Activated CD8-positive, alpha-beta memory T cell treated with anti-CD3 and anti-CD28 coated beads, Interleukin-2, amount 50 U/mL, for 1 hour (primary cell): ENCODE data around the gene TXNRD2.
A peak's percentile ranks its signal among the peaks of the same experiment; 100 is the strongest.

ENCODE experiments used
- DNase-seq: peaks from one replicate; pipeline ENCODE4 v3.0.0-alpha.2; 2020; ENCODE audit errors: extremely low read depth

Gene TXNRD2

DNA sequence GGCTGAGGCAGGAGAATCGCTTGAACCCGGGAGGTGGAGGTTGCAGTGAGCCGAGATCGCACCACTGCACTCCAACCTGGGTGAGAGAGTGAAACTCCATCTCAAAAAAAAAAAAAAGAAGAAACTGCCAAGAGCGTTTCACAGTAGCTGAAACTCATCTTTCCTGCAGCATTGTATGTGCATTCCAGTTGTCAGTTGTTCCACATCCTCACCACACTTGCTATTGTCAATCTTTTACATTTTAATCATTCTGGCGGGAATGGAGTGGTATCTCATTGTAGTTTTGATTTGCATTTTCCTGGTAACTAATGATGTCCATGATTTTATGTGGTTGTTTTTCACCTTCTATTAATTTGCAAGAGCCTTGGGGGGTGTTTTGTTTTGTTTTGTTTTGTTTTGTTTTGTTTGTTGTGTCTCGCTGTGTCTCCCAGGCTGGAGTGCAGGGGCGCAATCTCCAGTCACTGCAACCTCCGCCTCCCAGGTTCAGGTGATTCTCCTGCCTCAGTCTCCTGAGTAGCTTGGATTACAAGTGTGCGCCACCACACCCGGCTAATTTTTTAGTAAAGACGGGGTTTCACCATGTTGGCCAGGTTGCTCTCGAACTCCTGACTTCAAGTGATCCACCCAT is 78.9 kb downstream of the TXNRD2 start:
- DNase-seq = no peak

DNA sequence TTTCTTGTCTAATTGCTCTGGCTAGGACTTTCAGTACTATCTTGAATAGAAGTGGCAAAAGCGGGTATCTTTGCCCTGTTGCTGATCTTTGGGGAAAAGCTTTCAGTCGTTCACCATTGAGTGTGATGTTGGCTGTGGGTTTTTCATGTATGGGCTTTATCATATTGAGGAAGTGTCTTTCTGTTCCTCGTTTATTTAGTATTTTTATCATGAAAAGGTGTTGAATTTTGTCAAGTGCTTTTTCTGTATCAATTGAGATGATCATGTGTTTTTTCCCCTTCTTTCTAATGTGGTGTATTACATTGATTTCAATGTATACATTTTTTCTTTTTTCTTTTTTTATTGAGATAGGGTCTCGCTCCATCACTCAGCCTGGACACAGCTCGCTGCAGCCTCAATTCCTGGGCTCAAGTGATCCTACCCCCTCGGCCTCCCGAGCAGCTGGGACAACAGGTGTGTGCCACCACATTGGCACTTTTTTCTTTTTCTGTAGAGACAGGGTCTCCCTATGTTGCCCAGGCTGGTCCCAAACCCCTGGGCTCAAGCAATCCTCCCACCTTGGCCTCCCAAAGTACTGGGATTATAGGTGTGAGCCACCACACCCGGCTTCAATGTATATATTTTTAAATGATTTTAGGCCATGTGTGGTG is 81.6 kb downstream of the TXNRD2 start:
- no peak for DNase-seq

DNA sequence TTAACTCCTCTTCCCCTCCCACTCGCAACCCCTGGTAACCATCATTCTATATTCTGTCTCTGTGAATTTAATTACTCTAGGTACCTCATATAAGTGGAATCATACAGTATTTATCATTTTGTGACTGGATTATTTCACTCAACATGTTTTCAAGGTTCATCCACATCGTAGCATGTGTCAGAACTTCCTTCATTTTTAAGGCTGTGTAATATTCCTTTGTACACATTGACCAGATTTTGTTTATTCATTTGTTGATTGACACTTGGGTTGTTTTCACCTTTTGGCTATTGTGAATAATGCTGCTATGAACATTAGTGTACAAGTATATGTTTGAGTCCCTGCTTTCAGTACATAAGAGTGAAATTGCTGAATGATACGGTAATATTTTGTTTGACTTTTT is 84.2 kb downstream of the TXNRD2 start:
- DNase-seq = no peak

DNA sequence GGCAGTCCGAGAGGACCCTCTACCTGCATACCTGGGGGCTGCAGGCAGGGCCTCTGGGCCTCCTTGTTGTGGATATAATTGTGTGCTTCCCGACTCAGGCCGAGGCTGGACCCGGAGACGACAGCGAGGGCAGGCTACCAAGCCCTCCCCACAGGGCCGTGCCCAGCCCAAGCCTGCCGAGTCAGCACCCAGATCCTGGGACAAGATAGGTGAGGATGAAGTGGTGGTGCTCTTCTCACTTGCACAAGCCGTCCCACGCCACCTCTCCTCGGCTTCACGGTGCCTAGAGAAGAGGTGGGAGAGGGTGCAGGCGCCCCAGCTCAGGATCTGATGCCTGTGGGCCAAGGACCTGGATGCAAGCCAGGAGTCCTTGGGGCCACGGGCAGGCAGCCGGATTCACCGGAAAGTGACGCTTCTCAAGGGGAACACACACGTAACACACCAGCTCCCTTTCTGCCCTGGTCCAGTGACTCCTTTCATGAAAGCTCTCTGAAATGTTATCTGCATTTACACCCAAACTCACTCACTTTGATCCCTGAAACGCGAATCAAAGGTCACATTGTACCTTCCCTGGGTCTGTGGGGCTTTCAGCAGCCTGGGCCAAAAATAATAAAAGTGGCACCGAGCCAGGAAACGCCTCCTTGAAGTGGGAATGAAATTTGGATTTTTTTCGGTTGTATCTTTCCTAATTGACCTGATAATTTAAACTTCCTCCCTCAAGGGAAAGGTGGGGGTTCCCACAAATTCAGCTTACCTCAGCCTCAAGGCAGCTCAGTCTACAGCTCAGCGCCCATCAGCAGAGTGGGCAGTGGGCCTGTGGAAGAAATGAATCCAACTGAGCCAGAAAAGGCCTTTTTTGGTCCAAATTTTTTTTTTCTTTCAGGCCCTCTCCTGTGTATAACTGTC is 85.9 kb downstream of the TXNRD2 start:
- DNase-seq = no peak

GRCh38 chr22:19854778-19855503 is 86.7 kb downstream of the TXNRD2 start, which contains the start of the genes GNB1L and RTL10:
Gene GNB1L, minus strand, starts transcription at chr22:19854874. Its CDS starts 33,519 bp downstream, at chr22:19821355.
Gene RTL10, minus strand, starts transcription at chr22:19854874. Its CDS starts 2,613 bp downstream, at chr22:19852261.
- peak; percentile 69 for DNase-seq

DNA sequence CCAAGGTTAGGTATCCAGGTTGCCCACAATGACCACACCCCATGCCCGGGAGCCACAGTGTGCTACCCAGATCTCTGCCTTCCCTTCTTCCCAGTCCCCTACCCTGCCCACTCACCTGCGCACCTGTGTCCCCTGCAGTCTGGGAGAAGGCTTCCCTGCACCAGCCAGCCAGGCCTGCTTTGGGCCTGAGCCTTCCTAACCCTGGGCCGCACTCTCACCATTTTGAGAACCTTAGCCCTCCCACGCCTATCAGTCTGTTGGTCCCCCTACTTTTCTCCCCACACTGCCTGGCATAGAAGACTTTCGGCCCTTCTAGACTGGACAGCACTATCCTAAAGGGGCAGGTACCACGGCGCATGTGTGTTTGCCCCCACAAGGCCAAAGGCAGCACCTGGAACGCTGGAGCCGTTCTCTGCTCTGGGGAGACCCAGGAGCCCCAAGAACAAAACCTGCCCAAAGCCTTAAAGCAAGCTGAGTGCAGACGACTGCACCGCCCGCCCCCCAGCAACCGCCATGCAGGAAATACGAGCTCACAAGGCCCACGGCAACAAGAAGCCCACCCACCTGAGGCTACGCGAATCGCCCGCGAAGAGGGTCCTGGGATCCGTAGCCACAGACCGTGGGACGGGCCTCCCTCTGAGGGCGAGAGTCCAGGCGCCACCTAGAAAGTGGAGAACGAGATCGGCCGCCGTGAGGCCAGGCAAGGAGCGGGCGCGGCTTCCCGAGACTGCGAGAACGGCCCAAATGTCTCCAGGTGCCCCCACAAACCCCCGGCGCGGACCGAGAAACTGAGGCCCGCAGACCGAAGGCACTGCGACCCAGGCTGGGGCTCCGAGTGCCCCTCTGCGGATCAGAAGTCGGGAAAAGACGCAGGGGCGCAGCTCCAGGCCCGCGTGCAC is 87.5 kb downstream of the TXNRD2 start:
- no peak for DNase-seq

DNA sequence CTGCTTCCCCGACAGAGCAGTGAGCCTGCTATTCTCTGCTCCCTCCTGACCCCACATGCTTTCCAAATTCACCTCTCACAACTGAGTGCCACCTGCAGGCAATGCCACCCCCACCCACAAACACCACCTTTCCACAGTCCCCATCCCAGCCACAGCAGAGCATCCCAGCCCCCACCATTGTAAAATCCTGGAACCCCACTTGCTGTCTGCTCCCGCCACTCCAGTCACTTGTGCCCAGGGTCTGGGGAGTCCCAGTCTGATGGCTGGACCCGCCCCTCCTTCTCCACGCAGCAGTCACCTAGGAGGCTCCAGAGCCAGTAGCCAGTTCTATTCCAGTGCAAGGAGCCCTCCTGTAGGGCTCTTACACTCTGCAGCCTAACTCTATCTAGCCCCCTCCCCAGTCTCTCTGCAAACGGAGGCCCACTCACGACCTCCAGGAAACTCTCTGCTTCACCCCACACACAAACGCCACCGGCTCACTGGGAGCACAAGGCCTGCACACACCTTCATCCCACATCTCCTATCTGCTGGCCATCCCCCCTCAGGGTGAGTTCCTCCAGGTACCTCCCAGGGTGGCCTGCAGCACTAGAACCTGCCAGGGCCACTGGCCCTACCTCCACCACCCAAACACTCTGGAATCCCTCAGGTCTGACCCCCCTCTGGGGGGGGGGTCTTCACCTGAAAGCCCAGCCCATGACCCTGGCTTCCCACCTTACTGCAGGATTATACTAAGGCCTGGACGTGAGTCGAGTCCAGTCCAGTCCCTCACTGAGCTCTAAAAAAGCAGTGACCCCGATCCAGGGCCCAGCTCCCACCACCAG is 88.3 kb downstream of the TXNRD2 start:
- DNase-seq = no peak

DNA sequence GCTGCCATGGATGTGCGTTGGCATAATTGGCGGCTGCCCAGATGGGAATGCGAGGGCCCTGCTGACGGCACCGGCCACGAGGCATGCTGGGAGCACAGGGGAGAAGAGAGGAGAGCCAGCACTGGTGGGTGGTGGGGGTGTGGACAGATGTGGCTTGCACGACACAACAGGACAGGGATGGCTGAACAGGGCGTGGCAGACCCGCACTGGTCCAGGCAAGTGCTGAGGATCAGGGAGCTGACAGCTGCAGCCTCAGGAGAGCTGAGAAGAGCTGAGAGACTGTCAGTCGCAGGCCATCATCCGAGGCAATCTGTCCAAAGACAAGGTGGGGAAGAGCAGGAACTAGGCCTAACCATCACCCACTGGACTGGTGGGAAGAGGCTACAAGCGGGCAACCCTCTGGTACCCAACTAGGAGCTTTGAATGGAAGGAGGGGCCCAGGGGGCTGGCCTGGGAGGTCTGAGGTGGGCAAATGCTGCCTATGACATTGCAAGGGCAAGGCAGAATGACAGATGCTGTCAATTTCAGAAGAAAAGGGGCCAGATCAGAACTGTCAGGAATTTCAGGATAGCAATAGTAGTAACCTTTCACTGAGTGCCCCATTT is 89.3 kb downstream of the TXNRD2 start:
- no peak for DNase-seq

DNA sequence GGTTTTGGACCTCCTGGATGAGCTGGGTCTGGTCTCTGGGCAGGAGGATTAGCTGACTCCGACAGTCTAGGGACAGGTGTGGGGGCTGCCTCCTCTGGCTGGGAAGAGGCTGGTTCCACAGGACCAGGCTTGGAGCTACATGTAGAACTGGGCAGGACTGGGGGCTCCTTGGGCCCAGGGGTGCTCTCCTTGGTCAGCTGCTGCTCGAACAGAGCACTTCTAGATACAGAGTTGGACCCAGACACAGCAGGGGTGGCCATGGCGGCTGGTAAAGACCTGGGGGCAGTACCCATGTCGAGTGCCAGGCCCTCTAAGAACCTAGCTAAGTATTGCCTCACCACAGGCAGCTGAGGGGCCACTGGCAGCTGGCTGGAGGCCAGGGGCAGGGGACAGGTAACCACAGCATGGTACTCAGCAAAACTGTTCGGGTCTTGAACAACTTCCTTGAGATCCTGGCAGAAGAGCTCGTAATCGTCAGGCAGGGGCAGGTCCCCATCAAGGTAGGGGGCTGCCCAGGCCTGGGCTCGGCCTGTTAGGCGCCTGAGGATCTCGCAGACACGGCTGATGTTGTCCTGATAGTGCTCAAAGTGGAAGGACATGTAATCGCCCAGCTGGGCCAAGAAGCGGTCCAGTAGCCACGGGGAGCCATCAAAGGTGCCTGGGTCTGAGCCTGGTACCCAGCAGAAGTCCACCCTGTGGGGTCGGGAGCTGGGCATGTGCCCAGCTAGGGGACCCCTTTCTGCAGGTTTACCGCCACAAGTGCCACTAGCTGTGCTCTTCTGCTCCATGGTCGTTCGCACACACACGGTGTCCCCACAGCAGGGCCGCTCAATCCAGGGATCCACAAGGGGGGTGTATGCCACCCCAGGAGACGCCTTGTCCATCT is 90.1 kb downstream of the TXNRD2 start:
- DNase-seq = no peak

- no peak for DNase-seq
These were observed 90.9 kb downstream of the TXNRD2 start for GRCh38 chr22:19850763-19851109.

- no peak for DNase-seq
These were observed 91.5 kb downstream of the TXNRD2 start for GRCh38 chr22:19849835-19850762.

GRCh38 chr22:19848298-19849224 is 93.1 kb downstream of the TXNRD2 start:
- DNase-seq = no peak

DNA sequence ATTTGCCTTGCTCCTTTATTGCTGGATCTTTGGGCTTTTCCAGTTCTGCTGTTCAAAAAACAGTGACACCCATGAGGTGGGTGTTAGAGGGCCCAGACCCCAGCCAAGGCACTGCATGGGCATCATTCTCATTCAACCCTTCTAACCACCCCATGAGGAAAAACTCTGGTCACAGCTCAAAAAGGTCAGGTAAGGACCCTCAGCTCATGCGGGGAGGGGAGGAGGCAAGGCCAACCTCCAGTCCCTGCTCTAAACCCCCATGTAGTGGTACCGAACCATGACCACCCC is 94.3 kb downstream of the TXNRD2 start:
- no peak for DNase-seq

DNA sequence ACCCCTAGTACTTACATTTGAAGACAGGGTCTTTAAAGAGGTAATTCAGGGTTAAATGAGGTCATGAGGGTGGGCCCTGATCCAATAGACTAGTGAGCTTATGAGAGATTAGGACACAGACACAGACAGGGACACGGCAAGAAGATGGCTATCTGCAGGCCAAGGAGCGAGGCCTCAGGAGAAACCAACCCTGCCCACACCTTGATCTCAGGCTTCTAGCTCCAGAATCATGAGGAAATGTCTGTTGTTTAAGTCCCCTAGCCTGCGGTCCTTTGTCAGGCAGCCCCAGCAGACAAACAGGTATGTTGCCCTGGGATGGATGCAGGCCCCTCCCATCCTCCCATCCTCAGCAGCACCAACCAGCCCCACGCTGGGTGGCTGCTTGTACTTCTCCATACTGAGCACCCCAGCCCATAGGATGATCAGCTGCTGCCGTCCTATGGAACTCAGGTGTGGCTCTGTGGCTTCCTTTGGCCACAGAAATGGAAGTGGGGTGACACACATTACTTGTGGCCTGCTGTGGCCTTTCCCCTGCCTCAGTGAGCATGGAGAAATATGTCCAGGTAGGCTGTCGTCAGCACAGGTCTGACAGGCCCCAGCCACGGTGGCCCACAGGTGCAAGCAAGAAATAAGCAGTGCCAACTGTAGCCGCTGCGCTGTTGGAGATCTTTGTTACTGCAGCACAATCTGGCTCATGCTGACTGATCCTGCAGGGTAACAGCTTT is 94.8 kb downstream of the TXNRD2 start:
- DNase-seq = no peak

DNA sequence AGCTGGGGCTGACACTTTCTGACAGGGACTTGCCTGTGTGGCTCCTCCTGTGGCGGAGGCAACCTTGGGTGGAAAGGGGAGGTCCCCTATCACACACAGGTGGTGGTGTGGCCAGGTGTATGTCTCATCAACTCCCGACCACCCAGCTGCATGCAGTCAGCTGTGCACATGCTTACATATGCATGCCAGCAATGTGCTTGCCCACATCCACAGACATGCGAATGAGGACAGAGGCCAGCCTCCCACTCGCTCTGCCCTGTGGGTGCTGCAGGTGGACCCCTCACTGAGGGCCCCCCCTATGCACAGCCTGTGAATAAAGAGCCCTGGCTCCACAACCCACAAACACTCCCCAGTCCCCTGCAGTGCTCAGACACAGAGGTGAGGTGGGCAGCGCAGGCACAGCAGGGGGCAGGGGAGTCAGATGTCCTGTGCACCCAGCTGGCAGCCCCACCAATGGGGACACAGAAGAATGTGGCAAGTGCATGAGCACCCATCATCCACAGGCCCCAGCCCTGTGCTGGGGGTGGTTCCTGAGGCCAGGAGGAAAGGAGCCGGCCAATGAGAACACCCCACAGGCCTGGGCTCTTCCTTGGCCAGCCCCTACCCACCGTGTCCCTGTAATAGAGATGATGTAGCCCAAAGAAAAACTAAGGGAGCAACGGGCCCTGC is 96.4 kb downstream of the TXNRD2 start:
- no peak for DNase-seq
